HG03025 (cell line): ENCODE measurements around the gene APP.
"Not testable (repeated sequence)": the region's sequence is repeated elsewhere in the genome, so short reads cannot be mapped to it uniquely, and the experiment has no call there.

Experiments
- ATAC-seq: cut with Tn5 transposase; IDR thresholded peaks from one replicate; pipeline ENCODE4 v1.9.1; 2021; ENCODE audit warnings: mild to moderate bottlenecking, moderate library complexity; ENCODE audit not compliant: unreplicated experiment, low FRiP score

The APP gene

GRCh38 chr21:25918152-25918551, 252.4 kb downstream of the APP start:
- not testable (repeated sequence) for ATAC-seq

- ATAC-seq: no peak
Observed at GRCh38 chr21:25916226-25916625, 254.3 kb downstream of the APP start.

- no peak for ATAC-seq
Observed at GRCh38 chr21:25913479-25913878, 257.1 kb downstream of the APP start.

- ATAC-seq: no peak
Observed at GRCh38 chr21:25912402-25912746, 258.2 kb downstream of the APP start.

GRCh38 chr21:25911730-25912401, 258.7 kb downstream of the APP start:
- no peak for ATAC-seq

DNA sequence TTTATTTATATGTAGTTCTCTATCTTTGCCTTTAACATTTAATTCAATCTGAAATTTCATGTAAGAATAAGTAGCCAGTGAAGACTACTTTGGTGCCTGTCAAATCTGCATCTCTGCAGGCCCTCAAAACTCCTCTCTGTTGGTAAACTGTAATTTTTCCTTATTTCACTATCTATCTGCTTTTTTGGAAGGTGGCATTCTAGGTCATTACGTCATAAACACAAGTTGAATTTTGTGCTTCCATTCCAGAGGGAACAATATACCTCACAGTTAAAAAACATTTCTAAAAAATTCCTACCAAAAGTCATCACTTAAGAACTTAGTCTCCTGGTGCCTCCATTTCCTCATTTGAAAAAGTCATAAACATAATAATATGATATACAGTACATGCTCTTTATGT, 259.8 kb downstream of the APP start:
- no peak for ATAC-seq

GRCh38 chr21:25909341-25909740, 261.2 kb downstream of the APP start:
- no peak for ATAC-seq

DNA sequence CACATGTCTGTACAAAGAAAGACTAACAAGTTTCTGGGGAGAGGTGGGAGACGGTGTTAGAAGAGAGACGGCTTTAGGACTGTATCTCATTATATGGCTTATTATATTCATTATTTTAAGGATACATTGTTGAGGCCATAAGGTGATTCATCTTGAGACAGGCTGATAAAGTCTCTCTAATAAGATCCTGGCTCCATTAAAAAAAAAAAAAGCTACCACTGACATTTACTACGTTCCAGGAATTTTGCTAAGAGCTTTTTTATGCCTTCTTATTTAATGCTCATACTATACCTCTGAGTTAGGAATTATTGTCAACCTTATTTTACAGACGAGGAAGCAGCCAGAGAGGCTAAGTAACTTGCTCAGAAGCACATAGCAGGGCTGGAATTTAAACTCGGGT, 262.1 kb downstream of the APP start:
- ATAC-seq: no peak

- ATAC-seq: no peak
Observed at GRCh38 chr21:25907573-25908275, 262.8 kb downstream of the APP start.

- ATAC-seq: no peak
Observed at GRCh38 chr21:25906587-25906986, 264.0 kb downstream of the APP start.

DNA sequence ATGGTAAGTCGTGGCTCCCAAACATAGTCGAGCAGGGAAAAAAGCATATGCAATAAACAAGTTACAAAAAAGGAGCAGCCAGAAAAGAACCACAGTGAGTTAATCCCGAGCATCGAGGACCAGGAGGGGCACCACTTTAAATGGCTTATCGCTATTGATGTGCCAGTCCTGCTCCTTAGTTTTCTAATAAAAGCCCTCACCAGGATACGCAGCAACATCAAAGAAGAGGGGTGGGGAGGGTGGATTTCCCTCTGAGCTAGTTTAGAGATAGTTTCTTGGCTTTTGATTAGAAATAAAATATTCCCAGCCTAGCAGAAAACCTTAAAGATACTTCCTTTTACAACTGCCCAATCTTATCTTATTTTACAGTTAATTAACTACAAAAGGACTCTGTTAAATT, 265.4 kb downstream of the APP start:
- ATAC-seq: no peak

DNA sequence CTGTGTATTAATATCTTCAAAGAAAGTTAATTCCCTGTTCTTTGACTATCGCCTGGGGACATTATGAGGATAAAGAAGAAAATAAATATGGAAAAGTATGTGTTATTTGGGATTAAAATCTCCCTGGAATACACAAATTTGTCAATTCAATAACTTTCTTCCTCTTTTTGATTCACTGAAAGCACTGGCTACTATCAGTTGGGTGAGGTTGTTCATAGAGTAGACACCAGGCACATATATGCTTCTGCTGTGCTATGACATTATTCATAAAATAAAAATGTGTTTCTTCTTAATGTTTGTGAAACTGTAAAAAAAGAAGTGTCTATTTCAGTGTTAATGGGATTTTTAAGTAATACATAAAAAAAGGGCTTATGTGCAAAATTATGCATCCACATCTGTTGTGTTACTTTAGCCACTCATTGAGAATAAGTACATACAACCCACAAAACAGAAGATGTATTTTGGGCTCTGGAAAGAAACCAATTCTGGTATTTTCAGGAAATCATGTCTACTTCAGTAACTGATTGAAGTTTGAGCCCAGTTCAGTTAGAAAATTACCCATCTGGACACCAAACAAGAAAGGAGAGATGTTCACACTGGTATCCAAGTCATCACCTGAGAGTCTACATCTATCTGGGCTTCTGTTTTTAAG, 266.4 kb downstream of the APP start:
- no peak for ATAC-seq

DNA sequence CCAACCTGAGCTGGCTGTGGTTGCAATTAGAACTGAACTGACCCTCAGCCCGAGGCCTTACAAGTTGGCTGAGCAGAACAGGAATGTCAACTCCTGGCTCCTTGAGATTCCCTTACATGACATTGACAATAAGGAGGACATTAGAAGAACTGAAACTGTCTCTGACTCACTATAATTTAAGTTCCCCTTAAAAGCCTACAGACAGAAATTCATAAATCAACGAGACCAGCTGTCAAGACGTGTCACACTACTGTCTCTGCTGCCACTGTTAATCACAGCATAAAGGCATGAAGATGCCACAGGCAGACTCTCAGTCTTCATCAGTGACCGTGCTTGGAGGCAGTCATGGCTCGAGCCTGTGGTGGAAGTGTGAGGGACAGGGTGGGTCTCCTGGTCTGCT, 267.0 kb downstream of the APP start:
- ATAC-seq: no peak

DNA sequence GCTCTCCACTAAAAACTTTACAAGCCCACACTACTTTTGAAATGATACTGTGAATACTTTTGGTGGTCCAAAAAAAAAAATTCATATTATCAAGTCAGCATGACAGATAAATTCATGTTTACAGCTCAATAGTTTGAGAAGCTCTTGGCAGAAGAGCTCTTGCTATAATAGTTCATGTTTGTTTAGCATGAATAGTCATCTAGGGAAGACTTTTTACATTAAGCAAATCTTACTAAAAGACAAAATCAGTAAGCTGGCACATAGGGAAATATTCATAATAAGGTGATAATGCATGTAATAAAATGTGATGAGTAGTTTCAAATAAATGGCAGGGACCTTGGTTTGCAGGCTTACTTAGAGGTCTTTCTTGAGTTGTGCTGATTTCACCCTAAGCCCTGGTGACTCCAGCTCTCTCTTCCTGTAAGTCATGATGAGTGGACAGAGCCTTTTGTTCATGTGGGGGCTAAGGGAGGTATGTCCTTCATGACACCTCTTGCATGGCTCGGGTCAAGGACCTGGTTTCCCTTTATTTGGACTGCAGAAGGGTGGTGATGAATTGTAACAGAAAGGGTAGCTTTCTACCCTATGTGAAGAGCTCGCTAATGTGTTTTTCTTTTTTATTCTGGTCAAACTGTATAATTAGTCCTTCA, 269.1 kb downstream of the APP start:
- no peak for ATAC-seq

GRCh38 chr21:25898671-25899070, 271.9 kb downstream of the APP start:
- ATAC-seq: no peak

DNA sequence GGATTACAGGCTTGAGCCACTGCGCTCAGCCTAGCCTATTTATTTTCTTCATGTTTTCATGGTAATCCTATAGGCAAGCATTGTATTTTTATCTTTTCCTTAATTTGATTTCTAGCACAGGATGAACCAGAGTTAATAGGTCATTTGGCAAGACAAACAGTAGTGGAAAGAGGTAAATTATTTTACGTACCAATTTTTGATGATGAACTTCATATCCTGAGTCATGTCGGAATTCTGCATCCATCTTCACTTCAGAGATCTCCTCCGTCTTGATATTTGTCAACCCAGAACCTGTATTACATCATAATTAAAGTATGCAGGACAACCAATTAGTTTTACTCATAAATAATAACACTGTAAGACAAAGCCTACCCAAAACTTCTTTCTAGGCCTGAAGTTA, 273.2 kb downstream of the APP start:
- ATAC-seq: no peak

GRCh38 chr21:25896501-25897056, 274.0 kb downstream of the APP start:
- no peak for ATAC-seq

GRCh38 chr21:25895565-25896205, 274.9 kb downstream of the APP start:
- no peak for ATAC-seq

DNA sequence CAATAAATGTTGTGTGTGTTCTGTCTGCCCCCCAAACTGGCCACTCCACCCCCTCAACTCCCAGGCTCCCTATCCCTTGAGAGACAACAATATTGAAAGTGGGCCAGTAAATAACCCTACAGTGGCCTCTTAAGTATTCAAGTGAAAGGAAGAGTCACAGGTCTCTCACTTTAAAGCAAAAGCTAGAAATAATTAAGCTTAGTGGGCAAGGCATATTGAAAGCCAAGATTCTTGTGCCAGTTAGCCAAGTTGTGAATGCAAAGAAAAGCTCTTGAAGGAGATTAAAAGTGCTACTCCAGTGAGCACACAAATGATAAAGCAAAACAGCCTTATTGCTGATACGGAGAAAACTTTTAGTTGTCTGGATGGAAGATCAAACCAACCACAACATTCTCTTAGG, 277.4 kb downstream of the APP start:
- ATAC-seq: no peak

DNA sequence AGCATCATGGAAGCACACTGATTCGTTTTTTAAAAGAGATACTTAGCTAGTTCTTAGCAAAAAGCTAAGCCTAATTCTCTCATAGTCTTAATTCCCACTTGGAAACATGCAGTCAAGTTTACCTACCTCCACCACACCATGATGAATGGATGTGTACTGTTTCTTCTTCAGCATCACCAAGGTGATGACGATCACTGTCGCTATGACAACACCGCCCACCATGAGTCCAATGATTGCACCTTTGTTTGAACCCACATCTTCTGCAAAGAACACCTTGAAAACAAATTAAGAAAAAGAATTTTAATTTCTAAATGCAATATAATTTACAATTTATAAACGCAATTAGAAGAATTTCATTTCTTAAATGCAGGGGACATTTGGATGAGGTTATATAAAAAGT, 279.0 kb downstream of the APP start:
- ATAC-seq: no peak

DNA sequence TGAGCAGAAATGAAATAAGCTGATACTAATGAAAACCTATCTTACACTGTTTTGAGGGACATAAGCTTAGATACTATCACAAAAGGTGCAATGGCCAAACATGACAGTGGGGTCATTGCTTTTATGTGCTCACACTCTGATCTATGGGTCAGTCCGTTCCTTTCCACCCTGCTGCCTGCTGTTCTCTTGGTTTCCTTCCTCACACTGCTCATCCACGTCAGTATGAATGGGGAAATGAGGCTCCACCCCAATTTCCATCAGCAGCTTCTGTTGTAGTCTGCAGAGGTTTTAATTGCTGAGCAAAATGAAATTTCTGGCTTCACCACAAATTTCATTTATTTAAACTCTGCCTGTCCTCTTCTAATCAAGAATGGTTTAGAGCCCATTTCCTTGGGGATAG, 280.6 kb downstream of the APP start:
- ATAC-seq: no peak
